ENCODE data around the gene RAB27B. TPM values are rescaled to one million over a fixed set of nuclear protein-coding genes. Genes with fewer than 3 reads are reported as not detected.

Gene RAB27B
- total RNA-seq, 1 donor from 2014 or later: 0.64 TPM

DNA sequence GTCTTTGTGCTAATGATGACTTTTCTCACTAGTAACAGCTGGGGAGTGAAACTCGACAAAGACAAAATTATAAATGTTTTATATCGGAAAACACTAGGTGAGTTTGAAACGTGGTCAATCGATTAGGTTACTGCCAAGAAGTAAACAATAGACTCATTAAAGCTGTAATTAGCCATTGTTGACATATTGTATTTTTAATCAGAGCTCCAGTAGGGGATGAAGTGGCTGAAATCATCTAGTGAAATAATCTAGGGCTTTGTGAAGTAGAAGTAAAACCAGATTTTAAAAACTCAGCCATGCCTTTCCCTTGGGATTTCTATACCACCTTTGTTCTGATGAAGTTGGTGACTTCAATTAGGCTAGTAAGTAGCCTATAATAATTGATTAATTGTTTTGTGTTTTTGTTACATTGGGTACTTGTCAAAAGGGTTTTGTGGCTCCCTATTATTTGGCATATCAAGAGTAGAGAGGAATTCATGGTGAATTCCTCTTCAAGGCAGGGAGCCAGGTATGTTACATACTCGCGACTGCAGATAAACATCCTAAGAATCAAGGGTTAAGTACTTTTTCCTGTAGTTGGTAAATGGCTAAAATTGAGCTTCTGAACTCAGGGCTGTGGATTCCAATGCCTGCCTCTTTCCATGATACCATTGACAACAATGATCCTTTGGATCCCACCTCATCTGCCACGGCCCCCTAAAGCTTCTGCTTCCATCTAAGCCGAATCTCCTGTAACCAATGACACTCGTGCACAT, 31.6 kb downstream of the RAB27B start:
- intact Hi-C loops (cut with micrococcal nuclease): no loop called here
- no peak overlapping the region for H3K27ac Mint-ChIP-seq
- ATAC-seq (ENCODE audit: low read depth): no peak
- CTCF ChIA-PET: no interaction called here
- no peaks in the 10 kb centered on the region for H3K9me3 Mint-ChIP-seq
- H3K27me3 Mint-ChIP-seq: no peaks in the 10 kb centered on the region
- no peak for DNase-seq
- H3K4me3 Mint-ChIP-seq: no peak overlapping the region
- no peaks in the 10 kb centered on the region for H3K4me1 Mint-ChIP-seq
- no peaks in the 10 kb centered on the region for H3K36me3 Mint-ChIP-seq (ENCODE audit: low read depth)
- TF ChIP-seq CTCF (IDR thresholded peaks at IDR 0.05): no peak
- POLR2A ChIA-PET: no interaction called here

- DNase-seq (no peak), ATAC-seq (ENCODE audit: low read depth) (no peak)
- ChIA-PET POLR2A (no interaction called here), CTCF (no interaction called here)
- H3K27ac Mint-ChIP-seq: no peak overlapping the region
- no peaks in the 10 kb centered on the region for H3K9me3 Mint-ChIP-seq
- no peaks in the 10 kb centered on the region for H3K36me3 Mint-ChIP-seq (ENCODE audit: low read depth)
- H3K27me3 Mint-ChIP-seq: no peaks in the 10 kb centered on the region
- H3K4me3 Mint-ChIP-seq: no peak overlapping the region
- no peaks in the 10 kb centered on the region for H3K4me1 Mint-ChIP-seq
- no peak for TF ChIP-seq CTCF (IDR thresholded peaks at IDR 0.05)
- intact Hi-C loops (cut with micrococcal nuclease): no loop called here
These were observed 32.7 kb downstream of the RAB27B start for GRCh38 chr18:54860941-54861340.

GRCh38 chr18:54867131-54867530, 38.9 kb downstream of the RAB27B start:
- no peaks in the 10 kb centered on the region for H3K9me3 Mint-ChIP-seq
- no peak overlapping the region for H3K27ac Mint-ChIP-seq
- no peak for TF ChIP-seq CTCF (IDR thresholded peaks at IDR 0.05)
- ATAC-seq (ENCODE audit: low read depth): no peak
- peaks cover 2% of the 10 kb centered on the region for H3K27me3 Mint-ChIP-seq
- CTCF ChIA-PET: no interaction called here
- no peaks in the 10 kb centered on the region for H3K4me1 Mint-ChIP-seq
- no peak overlapping the region for H3K4me3 Mint-ChIP-seq
- H3K36me3 Mint-ChIP-seq (ENCODE audit: low read depth): no peaks in the 10 kb centered on the region
- POLR2A ChIA-PET: no interaction called here
- intact Hi-C loops (cut with micrococcal nuclease): no loop called here
- DNase-seq: no peak

GRCh38 chr18:54871231-54871630, 43.0 kb downstream of the RAB27B start:
- ChIA-PET POLR2A (no interaction called here), CTCF (no interaction called here)
- Mint-ChIP-seq H3K27ac (no peak overlapping the region), H3K9me3 (no peaks in the 10 kb centered on the region), H3K4me3 (no peak overlapping the region), H3K4me1 (no peaks in the 10 kb centered on the region), H3K27me3 (peaks cover 2% of the 10 kb centered on the region), H3K36me3 (ENCODE audit: low read depth) (no peaks in the 10 kb centered on the region)
- intact Hi-C loops (cut with micrococcal nuclease): no loop called here
- DNase-seq: no peak
- no peak for ATAC-seq (ENCODE audit: low read depth)
- no peak for TF ChIP-seq CTCF (IDR thresholded peaks at IDR 0.05)

DNA sequence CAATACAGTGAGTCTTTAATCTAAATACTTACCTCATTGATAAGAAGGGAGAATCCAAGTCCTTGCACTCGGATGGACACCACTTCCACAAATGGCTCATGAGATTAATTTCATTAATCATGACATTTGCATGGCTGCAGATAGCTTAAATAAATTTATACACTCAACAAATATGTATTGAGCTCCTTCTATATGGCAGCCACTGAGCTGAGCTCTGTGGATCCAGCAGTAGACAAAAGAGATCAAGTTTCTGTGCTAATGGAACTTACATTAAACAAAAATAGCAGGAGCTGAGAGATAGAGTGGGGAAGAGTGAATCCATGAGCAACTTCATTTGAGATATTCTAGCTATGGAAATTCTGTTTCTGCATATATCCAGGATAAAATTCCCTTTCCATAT, 44.4 kb downstream of the RAB27B start:
- ChIA-PET POLR2A (no interaction called here), CTCF (no interaction called here)
- ATAC-seq (ENCODE audit: low read depth) (no peak), DNase-seq (no peak)
- no peaks in the 10 kb centered on the region for H3K9me3 Mint-ChIP-seq
- no peaks in the 10 kb centered on the region for H3K36me3 Mint-ChIP-seq (ENCODE audit: low read depth)
- no peak overlapping the region for H3K4me3 Mint-ChIP-seq
- no peaks in the 10 kb centered on the region for H3K4me1 Mint-ChIP-seq
- H3K27me3 Mint-ChIP-seq: peaks cover 2% of the 10 kb centered on the region
- intact Hi-C loops (cut with micrococcal nuclease): no loop called here
- no peak for TF ChIP-seq CTCF (IDR thresholded peaks at IDR 0.05)
- no peak overlapping the region for H3K27ac Mint-ChIP-seq
